ENCODE measurements around the gene UBE3C.
A peak's percentile ranks its signal among the peaks of the same experiment; 100 is the strongest.

UBE3C gene

GRCh38 chr7:157183832-157184231 is 45.1 kb downstream of the UBE3C start:
- no peak for DNase-seq

GRCh38 chr7:157188091-157188665 is 49.5 kb downstream of the UBE3C start:
- no peak for DNase-seq

GRCh38 chr7:157189405-157189804 is 50.7 kb downstream of the UBE3C start:
- no peak for DNase-seq

GRCh38 chr7:157192861-157193260 is 54.1 kb downstream of the UBE3C start:
- DNase-seq: no peak

- no peak for DNase-seq
Observed at GRCh38 chr7:157193274-157193673, 54.5 kb downstream of the UBE3C start.

- DNase-seq: no peak
Observed at GRCh38 chr7:157194948-157195347, 56.2 kb downstream of the UBE3C start.

GRCh38 chr7:157195868-157196267 is 57.1 kb downstream of the UBE3C start:
- no peak for DNase-seq

- no peak for DNase-seq
Observed at GRCh38 chr7:157204134-157204533, 65.4 kb downstream of the UBE3C start.

- DNase-seq: no peak
Observed at GRCh38 chr7:157205438-157205837, 66.7 kb downstream of the UBE3C start.

- DNase-seq: no peak
Observed at GRCh38 chr7:157208571-157209413, 70.1 kb downstream of the UBE3C start.

- no peak for DNase-seq
Observed at GRCh38 chr7:157210682-157211081, 72.0 kb downstream of the UBE3C start.

GRCh38 chr7:157211690-157212089 is 73.0 kb downstream of the UBE3C start:
- no peak for DNase-seq

GRCh38 chr7:157219154-157219553 is 80.4 kb downstream of the UBE3C start:
- DNase-seq: no peak

GRCh38 chr7:157220916-157221569 is 82.3 kb downstream of the UBE3C start:
- DNase-seq: no peak

- DNase-seq: no peak
Observed at GRCh38 chr7:157222687-157223086, 84.0 kb downstream of the UBE3C start.

- no peak for DNase-seq
Observed at GRCh38 chr7:157224627-157225026, 85.9 kb downstream of the UBE3C start.

GRCh38 chr7:157228864-157229422 is 90.2 kb downstream of the UBE3C start:
- peak; percentile 27 for DNase-seq

GRCh38 chr7:157233677-157234076 is 95.0 kb downstream of the UBE3C start:
- DNase-seq: no peak

GRCh38 chr7:157234271-157234670 is 95.5 kb downstream of the UBE3C start:
- no peak for DNase-seq

GRCh38 chr7:157235357-157236333 is 96.9 kb downstream of the UBE3C start:
- no peak for DNase-seq

GRCh38 chr7:157238087-157238486 is 99.4 kb downstream of the UBE3C start:
- DNase-seq: no peak

GRCh38 chr7:157239571-157240270 is 101.0 kb downstream of the UBE3C start:
- no peak for DNase-seq

All from CD4-positive, alpha-beta T cell treated with Interleukin-21 for 1 hour (primary cell).